Left lung (tissue), 10 donors: ENCODE results near the gene PLEKHM2. TPM values are rescaled to one million over a fixed set of nuclear protein-coding genes. Genes with fewer than 3 reads are reported as not detected.

Experiments used
- ATAC-seq: fragments of 200-7000 bp; cut with Tn5 transposase; one replicate; pipeline ENCODE4 v1.9.1; 2020; ENCODE audit warnings: moderate library complexity
- DNase-seq, 4 donors: peaks; one replicate each; pipeline ENCODE4 v3.0.0-alpha.2; 2013 to 2020
- H3K27ac ChIP-seq, 2 donors: fragments of 200-600 bp; sonication (generic) in 1 of 2; one replicate each; pipeline versions ENCODE4 v1.5.0 to v1.8.0; 2020 to 2021
- H3K27me3 ChIP-seq, 2 donors: fragments of 200-600 bp; sonication (generic) in 1 of 2; one replicate each; pipeline versions ENCODE4 v1.5.0 to v1.8.0; 2020 to 2021
- H3K36me3 ChIP-seq, 2 donors: fragments of 200-600 bp; sonication (generic) in 1 of 2; one replicate each; pipeline versions ENCODE4 v1.5.0 to v1.8.0; 2020 to 2021
- H3K4me1 ChIP-seq, 2 donors: fragments of 200-600 bp; one replicate each; pipeline ENCODE4 v1.8.0; 2021
- H3K4me3 ChIP-seq, 2 donors: fragments of 200-600 bp; sonication (generic) in 1 of 2; one replicate each; pipeline versions ENCODE4 v1.5.0 to v1.8.0; 2020 to 2021; ENCODE audit warnings: mild to moderate bottlenecking in 1 of 2
- H3K9me3 ChIP-seq, 2 donors: fragments of 200-600 bp; sonication (generic) in 1 of 2; one replicate each; pipeline versions ENCODE4 v1.5.0 to v1.8.0; 2020 to 2021
- intact Hi-C, 2 donors: fragments of 100-400 bp; cut with DNase I; formaldehyde crosslinking; loops; one replicate each; pipeline versions ENCODE4 v1.11.2 to v1.14.2; 2022
- polyA plus RNA-seq, 6 donors: library from polyadenylated mRNA; unstranded; fragments of 120-200 nt; gene quantifications; one replicate each; pipeline ENCODE4 v1.2.1, GENCODE V29; 2013; ENCODE audit not compliant: insufficient read length in 6 of 6
- total RNA-seq, 2 donors: library from RNA; stranded (reverse); fragmentation: NEBNext Ultra II Directional; extraction: Animal tissue kit (Norgen Biotek cat#: 25700); gene quantifications; one replicate each; pipeline ENCODE4 v1.2.1, GENCODE V29; 2021
- TF ChIP-seq, protein P1 (sequence below), 2 donors: fragments of 200-600 bp; sonication (generic) in 1 of 2; IDR thresholded peaks; one replicate each; pipeline versions ENCODE4 v1.5.0 to v1.8.0; 2021; ENCODE audit warnings: antibody characterized with exemption in 2 of 2
- donor health status: DM: no; HTN: yes; CAD: no.
- donor health status: DM: no; HTN: no; CAD: no.

The PLEKHM2 gene
- total and polyA plus RNA-seq, 8 donors, result 51.5 to 86.8 (median 60.1) TPM

- TF ChIP-seq, protein P1, sequence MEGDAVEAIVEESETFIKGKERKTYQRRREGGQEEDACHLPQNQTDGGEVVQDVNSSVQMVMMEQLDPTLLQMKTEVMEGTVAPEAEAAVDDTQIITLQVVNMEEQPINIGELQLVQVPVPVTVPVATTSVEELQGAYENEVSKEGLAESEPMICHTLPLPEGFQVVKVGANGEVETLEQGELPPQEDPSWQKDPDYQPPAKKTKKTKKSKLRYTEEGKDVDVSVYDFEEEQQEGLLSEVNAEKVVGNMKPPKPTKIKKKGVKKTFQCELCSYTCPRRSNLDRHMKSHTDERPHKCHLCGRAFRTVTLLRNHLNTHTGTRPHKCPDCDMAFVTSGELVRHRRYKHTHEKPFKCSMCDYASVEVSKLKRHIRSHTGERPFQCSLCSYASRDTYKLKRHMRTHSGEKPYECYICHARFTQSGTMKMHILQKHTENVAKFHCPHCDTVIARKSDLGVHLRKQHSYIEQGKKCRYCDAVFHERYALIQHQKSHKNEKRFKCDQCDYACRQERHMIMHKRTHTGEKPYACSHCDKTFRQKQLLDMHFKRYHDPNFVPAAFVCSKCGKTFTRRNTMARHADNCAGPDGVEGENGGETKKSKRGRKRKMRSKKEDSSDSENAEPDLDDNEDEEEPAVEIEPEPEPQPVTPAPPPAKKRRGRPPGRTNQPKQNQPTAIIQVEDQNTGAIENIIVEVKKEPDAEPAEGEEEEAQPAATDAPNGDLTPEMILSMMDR (IDR thresholded peaks at IDR 0.05), result no peak
- H3K27me3 ChIP-seq, result peaks cover 14 to 76% of the 10 kb centered on the region in 2 donors
- H3K4me1 ChIP-seq, result peaks cover 11 to 31% of the 10 kb centered on the region in 2 donors
- peak overlapping the region; percentile 52 to 65 for H3K27ac ChIP-seq
- H3K4me3 ChIP-seq, result peak overlapping the region; percentile 45 to 61
- DNase-seq (peak in 1 of 4 donors; percentile 77), ATAC-seq (peak; percentile 39)
- intact Hi-C loops, result no loop called here
- no peaks in the 10 kb centered on the region for H3K36me3 ChIP-seq
- no peaks in the 10 kb centered on the region for H3K9me3 ChIP-seq
Measured at GRCh38 chr1:15758953-15759661, 75.0 kb downstream of the PLEKHM2 start.

GRCh38 chr1:15760520-15761211 is 76.5 kb downstream of the PLEKHM2 start:
- H3K9me3 ChIP-seq, result no peaks in the 10 kb centered on the region
- peaks cover 11 to 31% of the 10 kb centered on the region in 2 donors for H3K4me1 ChIP-seq
- no peaks in the 10 kb centered on the region for H3K36me3 ChIP-seq
- H3K27me3 ChIP-seq, result peaks cover 14 to 69% of the 10 kb centered on the region in 2 donors
- intact Hi-C loops, result no loop called here
- peak overlapping the region; percentile 37 to 65 for H3K27ac ChIP-seq
- TF ChIP-seq, protein P1 (IDR thresholded peaks at IDR 0.05), result no peak
- peak in 2 of 4 donors; percentile 89 to 95 for DNase-seq
- H3K4me3 ChIP-seq, result peak overlapping the region in 1 of 2 donors; percentile 1
- ATAC-seq, result peak; percentile 7

DNA sequence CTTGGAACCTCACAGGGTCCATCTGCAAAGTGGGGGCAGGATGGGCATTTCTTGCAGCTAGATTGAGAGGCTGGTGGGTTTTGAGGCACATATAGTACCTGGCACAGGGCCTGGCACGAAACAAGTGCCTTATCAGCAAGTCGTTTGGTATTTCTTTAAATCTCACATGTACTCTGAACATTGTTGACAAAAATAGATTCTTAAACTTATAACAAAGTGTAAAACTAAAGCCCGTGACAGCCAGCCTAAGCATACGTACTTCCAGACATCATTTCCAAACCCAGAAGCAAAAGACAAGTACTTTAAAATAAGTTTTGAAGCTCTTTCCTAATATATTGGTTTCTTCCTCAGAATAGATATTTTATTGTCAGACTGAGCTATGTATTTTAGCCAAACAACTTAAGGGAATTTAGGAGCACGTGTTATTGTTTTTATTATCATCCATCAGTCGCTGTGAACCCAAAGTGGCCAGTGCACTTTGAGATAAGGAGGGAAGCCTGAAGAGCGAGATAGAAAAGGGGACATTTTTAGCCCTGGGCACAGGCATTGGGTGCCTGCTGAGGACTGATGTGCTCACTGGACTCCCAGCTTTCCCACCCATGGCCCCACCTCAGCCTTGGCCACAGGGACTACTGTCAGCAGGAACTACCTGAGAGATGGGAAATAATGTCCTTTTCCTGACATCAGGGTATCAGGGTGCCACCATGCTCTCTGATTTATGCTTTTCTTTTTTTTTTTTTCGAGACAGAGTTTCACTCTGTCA is 77.4 kb downstream of the PLEKHM2 start:
- intact Hi-C loops, result no loop called here
- Histone ChIP-seq H3K27ac (peak overlapping the region; percentile 37 to 65), H3K9me3 (no peaks in the 10 kb centered on the region), H3K4me3 (no peak overlapping the region), H3K27me3 (peaks cover 14 to 63% of the 10 kb centered on the region in 2 donors), H3K4me1 (peaks cover 11 to 27% of the 10 kb centered on the region in 2 donors), H3K36me3 (no peaks in the 10 kb centered on the region)
- TF ChIP-seq, protein P1 (IDR thresholded peaks at IDR 0.05), result no peak
- ATAC-seq (no peak), DNase-seq (no peak)

- intact Hi-C loops, result no loop called here
- Histone ChIP-seq H3K27ac (no peak overlapping the region), H3K4me3 (no peak overlapping the region), H3K4me1 (peaks cover 9 to 18% of the 10 kb centered on the region in 2 donors), H3K27me3 (peaks cover 14 to 53% of the 10 kb centered on the region in 2 donors), H3K36me3 (no peaks in the 10 kb centered on the region), H3K9me3 (no peaks in the 10 kb centered on the region)
- ATAC-seq (no peak), DNase-seq (no peak)
- TF ChIP-seq, protein P1 (IDR thresholded peaks at IDR 0.05), result no peak
Measured at GRCh38 chr1:15762546-15762945, 78.4 kb downstream of the PLEKHM2 start.
